ENCODE results near the gene ZNF273.
"Not testable (repeated sequence)": the region's sequence is repeated elsewhere in the genome, so short reads cannot be mapped to it uniquely, and the experiment has no call there.

The ZNF273 gene

DNA sequence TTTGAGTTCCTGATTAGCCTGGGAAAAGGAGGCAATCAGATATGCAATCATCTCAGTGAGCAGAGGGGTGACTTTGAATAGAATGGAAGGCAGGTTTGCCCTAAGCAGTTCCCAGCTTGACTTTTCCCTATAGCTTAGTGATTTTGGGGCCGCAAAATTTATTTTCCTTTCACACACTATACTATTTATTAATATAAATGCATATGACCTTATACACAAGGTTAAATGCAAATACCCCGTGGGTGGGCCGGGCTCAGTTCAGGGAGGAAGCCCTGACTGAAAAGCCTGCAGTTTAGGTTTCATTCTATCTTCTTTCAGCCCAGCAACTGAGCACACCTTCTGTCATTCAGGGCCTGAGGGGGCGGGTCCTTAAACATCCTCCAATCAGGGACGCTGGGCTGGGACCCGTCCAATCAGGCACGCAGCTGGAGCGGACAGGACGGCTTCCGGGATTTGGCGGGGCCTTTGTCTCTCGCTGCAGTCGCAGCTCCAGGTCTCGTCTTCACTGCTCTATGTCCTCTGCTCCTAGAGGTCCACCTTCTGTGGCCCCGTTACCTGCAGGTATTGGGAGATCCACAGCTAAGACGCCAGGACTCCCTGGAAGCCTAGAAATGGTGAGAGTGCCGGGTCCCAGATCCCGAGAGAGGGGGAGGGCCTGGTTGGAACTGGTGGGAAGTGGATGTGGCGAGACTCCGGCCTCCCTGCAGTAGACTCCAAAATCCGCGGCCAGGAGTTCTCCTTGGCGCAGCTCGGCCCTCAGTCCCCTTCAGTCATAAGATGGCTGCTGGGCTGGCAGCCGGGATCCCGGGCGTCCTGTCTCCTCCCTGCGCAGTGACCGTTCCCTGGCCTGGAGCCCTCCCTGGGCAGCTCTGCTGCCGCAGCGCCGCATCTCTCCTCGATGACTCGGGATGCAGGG lies at the start of gene ZNF273:
Gene ZNF273 (plus strand): TSS at position 468 of the 916 bp plus-strand sequence. CDS start 45 bp downstream, at position 513.
- DNase-seq, result peak; percentile 89 to 94

DNA sequence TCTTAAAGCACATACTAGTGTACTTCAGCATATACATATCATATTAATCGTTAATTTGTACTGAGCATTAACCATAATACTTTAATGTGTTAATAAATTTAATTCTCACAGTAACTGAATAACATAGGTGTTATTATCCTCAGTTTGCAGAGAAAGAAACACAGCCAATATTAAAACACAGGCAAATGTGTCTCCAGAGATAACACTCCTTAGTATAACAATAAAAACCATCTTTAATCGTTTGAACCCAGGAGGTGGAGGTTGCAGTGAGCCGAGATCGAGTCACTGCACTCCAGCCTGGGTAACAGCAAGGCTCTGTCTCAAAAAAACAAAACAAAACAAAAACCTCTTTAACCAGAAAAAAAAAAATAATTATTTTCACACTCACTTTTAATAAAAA lies 49.4 kb upstream of the ZNF273 start:
- DNase-seq, result no peak

DNA sequence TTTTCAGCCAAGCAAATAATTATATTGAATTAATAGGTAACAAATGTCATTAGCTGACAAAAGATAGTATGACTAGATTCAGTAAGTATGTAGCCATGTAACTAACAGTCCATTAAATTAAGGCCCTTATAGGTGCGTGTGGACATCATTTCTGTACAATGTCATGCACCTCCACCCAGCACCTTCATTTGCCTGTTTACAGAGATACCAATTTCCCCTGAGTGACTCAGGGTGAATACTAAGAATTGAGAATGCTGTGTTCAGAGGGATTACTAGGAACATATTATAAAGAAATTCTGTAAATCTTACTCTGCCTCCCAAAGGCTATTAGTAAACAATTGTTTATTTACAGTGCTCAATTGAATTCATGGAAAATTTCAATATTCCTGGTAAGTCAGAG lies 48.1 kb upstream of the ZNF273 start:
- no peak for DNase-seq

DNA sequence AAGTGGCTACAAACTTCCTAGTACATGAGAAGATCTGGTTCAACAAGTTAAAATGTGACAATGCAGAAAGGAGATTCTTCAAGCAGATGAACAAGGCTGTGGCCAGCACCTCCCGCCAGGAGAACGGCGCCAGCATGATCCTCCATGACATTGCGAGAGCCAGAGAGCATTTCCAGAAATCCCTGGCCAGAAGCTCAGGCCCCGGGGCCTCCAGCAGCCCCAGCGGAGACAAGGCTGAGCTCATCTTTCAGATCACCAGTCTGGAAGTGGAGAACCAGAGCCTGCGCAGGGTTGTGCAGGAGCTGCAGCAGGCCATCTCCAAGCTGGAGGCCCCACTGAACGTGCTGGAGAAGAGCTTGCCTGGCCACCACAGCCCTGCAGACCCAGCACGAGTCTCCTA lies 40.1 kb upstream of the ZNF273 start:
- no peak for DNase-seq

DNA sequence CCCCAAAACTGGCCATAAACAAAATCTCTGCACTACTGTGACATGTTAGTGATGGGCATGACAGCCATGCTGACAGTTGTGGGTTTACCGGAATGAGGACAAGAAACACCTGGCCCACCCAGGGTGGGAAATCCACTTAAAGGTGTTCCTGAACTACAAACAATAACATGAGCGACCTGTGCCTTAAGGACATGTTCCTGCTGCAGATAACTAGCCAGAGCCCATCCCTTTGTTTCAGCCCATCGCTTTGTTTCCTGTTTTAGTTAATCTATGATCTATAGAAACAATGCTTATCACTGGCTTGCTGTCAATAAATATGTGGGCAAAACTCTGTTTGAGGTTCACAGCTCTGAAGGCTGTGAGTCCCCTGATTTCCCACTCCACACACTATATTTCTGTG lies 39.5 kb upstream of the ZNF273 start:
- not testable (repeated sequence) for DNase-seq

DNA sequence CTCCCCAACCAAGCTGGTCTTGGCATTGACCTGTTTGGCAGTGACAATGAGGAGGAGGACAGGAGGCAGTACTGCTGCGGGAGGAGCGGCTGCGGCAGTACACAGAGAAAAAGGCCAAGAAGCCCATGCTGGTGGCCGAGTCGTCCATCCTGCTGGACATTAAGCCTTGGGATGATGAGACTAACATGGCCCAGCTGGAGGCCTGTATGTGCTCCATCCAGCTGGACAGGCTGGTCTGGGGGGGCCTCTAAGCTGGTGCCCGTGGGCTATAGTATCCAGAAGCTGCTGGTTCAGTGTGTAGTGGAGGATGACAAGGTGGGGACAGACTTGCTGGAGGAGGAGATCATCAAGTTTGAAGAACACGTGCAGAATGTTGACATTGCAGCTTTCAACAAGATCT lies 39.1 kb upstream of the ZNF273 start:
- DNase-seq, result no peak

DNA sequence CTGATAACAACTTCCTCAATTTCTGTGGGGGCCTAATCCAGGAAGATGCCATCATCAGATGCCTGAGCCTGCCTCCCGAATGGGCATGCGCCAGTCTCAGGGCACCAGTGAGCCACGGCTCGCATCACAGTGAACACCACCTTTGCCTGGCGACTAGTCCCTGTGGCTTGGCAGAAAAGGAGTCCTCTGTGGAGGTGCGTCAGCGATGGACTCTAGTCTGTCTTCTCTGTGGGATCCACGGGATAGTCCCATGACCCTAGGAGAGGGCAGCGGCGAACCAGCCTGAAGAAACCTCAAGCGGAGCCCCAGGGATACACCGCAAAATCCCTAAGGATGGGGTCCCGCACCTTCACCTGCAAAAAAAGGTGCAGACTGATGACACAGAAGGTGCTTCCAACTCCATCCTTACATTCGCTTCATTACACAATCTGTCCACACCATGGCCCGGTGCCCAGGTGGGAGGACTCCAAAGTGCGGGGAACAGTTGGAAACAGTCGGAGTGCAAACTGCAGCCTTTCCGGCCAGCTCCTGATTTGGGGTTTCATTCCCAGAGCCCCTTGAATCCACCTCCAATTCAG lies 35.1 kb upstream of the ZNF273 start:
- no peak for DNase-seq

DNA sequence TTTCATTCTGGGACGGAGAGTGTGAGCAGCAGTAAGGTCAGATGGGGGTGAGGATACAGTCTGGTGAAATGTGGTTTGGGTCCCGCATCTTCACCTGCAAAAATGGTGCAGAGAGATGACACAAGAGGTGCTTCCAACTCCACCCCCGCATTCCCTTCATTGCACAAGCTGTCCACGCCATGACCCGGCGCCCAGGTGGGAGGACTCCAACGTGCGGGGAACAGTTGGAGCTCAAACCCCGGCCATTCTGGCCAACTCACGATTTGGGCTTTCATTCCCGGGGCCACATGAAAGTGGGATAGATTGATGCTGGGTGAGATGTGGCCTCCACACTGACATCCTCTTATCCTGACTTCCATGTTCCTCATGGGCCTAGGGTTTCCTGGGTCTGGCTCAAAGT lies 34.6 kb upstream of the ZNF273 start:
- DNase-seq, result no peak

DNA sequence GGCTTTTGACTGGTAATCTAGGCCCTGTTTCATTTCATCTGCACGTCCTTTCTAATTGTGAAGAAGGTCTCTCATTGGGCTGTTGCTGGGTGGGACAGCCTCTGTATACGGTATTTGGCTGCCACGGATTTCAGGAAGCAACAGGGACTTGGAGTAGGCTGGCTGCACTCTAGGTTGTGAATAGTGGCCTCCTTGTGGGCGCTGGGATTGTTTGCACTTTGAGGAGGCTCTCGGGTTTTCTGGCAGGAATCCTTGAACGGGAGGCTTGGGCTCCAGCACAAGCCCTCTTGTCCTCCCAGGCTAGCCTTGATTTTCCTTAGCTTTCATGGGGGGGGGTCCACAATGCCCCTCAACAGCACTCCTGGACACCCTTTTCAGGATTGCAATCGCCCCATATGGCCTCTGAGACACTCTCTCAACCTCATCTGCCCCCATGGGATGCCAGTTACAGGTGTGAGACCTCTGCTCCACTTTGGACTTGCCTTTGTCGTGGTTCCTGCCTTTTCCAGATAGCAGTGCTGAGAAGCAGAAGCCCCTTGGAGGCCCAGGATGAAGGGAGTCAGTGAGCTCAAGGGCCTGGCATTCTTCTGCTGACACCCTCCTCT lies 33.9 kb upstream of the ZNF273 start:
- DNase-seq, result no peak

DNA sequence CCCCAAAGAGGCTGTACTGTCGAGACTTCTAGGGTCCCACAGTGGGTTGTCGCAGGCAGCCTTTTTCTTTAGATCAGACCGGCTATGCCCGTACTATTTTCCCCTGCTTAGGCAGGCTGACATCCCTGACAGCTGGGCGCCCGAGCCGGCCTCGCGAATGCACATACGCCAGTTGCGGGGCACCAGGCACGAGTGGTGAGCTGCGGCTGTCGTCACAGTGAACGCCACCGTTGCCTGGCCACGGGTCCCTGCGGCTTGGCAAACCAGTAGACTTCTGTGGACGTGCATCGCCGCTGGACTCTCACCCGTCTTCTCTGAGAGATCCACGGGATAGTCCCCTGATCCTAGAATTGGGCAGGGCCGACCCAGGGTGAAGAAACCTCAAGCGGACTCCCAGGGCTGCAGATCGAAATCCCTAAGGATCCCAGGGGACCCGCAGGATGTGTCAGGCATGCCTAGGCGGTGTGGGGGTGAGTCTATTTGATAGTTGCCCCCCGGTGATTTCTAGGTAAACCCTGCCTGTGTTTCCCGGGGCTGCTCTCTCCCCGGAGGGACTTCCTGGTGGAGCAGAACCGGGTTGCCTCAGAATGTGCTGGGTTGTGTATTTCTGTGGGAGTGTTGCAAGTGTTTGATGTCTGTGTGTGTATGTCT lies 33.0 kb upstream of the ZNF273 start:
- no peak for DNase-seq

DNA sequence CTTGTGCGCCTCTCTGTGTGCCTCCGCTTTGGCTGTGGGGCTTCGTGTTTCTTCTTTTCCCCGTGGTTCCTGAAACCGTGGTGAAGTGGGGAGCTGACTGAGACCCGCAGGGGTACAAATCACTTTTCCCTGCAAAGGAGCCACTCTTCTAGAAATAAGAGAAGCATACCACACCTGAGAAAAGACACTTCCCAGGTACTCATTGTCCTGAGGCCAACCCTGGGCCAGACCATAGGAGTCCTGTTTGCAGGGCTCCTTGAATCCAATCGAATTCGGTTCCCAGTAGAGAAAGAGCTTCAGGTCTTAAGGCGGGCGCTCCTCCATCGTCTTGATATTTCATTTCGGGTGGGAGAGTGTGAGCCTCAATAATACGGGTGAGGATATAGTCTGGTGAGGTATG lies 32.4 kb upstream of the ZNF273 start:
- no peak for DNase-seq

DNA sequence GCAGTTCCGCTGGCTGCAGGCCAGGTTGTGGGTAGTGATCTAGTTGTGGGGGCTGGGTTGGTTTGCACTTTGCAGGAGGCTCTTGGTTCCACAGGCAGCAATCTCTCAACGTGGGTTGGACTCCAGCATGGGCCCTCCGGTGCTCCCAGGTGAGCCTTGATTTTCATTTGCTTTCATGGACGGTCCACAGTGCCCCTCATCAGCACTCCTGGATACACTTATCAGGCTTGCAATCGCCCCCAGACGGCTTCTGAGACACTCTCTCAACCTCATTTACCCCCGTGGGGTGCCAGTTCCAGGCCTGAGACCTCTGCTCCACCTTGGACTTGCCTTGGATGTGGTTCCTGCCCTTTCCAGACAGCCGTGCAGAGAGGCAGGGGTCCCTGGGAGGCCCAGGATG lies 31.3 kb upstream of the ZNF273 start:
- no peak for DNase-seq

DNA sequence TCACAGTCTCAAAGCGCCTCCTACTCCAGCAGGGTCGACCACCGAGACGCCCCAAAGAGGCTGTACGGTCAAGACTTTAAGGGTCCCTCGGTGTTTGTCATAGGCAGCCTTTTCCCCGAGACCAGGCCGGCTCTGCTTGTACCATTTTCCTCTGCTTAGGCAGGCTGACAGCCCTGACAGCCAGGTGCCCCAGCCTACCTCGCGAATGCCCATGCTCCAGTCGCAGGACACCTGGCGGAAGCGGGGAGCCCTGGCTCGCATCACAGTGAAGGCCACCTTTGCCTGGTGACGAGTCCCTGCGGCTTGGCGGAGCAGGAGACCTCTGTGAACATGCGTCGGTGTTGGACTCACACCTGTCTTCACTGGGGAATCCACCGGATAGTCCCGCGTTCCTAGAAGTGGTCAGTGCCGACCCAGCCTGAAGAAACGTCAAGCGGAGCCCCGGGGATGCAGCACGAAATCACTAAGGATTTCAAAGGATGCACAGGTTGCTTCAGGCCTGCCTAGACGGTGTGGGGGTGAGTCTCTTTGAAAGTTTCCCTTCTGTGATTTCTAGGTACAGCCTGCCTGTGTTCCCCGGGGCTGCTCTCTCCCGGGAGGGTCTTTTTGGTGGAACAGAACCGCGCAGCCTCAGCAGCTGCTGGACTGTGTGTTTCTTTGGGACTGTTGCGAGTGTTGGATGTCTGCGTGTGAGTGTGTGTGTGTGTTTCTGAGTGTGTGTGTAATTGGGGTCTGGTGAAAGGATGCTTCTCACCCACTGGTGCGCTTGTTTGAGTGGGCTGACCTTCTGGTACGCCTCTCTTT lies 30.5 kb upstream of the ZNF273 start:
- no peak for DNase-seq

DNA sequence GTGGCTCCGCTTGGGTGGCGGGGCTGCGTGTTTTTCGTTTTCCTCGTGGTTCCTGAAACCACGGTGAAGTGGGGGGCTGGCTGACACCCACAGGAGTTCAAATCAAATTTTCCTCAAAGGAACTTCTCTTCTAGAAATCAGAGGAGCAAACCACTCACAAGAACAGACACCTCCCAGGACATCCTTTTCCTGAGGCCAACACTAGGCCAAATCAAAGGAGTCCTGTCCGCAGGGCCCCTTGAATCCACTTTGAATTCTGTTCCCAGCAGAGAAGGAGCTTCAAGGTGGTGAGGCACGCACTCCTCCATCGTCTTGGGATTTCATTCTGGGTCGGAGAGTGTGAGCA lies 29.9 kb upstream of the ZNF273 start:
- DNase-seq, result no peak

DNA sequence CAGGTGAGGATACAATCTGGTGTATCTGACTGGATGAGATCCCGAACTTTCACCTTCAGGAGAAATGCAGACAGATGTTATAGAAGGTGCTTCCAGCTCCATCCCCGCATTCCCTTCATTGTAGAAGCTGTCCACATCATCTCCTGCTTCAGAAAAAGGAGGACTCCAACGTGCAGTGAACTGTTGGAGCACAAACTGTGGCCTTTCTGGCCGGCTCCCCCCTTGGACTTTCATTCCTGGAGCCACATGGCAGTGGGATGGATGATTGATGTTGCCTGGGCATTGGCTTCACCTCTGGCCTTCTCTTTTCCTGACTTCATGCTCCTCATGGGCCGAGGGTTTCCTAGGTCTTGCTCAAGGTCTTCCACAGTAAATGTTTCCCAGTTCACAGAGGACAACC lies 29.6 kb upstream of the ZNF273 start:
- no peak for DNase-seq

DNA sequence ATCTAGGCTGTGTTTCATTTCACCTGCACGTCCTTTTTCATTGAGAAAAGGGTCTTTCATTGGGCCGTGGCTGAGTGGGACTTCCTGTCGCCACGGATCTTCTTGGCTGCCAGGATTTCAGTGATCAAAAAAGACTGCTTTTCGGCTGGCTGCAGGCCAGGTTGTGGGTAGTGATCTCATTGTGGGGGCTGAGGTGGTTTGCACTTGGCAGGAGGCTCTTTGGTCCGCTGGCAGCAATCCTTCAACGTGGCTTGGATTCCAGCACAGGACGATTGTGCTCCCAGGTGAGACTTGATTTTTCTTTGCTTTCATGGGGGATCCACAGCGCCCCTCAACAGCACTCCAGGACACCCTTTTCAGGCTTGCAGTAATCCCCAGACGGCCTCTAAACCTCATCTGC lies 29.0 kb upstream of the ZNF273 start:
- no peak for DNase-seq

DNA sequence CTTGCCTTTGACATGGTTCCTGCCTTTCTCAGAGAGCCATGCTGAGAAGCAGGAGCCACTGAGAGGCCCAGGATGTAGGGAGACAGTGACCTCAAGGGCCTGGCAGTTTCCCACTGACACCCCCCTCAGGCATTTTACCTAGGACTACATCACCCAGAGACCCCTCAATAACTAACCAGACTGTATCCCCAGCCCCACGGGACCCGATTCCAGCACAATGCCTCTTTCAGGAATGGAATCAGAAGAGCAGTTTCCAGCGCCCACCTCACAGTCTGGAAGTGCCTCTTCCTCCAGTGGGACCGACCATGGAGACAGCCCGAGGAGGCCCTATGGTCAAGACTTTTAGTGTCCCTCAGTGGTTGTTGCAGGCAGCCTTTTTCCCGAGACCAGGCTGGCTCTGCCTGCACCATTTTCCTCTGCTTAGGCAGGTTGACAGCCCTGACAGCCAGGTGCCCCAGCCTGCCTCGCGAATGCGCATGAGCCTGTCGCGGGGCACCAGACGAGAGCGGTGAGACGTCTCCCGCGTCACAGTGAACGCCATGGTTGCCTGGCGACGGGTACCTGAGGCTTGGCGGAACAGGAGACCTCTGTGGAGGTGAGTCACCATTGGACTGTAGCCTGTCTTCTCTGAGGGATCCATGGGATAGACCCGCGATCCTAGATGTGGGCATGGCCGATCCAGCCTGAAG lies 28.4 kb upstream of the ZNF273 start:
- no peak for DNase-seq

DNA sequence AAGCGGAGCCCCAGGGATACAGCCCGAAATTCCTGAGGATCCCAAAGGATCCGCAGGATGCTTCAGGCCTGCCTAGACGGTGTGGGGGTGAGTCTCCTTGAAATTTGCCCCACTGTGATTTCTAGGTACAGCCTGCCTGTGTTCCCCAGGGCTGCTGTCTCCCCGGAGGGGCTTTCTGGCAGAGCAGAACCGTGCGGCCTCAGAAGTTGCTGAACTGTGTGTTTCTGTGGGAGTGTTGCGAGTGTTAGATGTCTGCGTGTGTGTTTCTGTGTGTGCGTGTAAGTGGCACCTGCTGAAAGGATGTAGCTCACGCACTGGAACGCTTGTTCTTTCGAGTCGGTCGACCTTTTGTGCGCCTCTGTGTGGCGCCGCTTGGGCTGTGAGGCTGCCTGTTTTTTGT lies 27.8 kb upstream of the ZNF273 start:
- no peak for DNase-seq

DNA sequence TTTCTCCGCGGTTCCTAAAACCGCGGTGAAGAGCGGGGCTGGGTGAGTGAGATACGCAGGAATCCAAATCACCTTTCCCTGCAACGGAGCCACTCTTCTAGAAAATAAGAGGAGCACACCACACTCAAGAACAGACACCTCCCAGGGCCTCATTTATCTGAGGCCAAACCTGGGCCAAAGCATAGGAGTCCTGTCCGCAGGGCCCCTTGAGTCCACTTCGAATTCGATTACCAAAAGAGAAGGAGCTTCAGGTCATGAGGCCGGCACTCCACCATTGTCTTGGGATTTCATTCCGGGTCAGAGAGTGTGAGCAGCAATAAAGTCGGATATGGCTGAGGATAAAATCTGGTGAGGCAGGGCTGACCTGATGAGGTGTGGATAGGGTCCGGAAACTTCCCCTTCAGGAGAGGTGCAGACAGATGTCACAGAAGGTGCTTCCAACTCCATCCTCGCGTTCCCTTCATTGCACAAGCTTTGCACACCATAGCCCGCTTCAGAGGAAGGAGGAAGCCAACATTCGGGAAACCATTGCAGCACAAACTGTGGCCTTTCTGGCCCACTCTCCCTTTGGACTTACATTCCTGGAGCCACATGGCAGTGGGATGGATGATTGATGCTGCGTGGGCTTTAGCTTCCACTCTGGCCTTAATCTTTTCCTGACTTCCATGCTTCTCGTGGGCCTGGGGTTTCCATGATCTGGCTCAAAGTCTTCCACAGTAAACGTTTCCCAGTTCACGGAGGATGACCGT lies 27.2 kb upstream of the ZNF273 start:
- DNase-seq, result no peak

DNA sequence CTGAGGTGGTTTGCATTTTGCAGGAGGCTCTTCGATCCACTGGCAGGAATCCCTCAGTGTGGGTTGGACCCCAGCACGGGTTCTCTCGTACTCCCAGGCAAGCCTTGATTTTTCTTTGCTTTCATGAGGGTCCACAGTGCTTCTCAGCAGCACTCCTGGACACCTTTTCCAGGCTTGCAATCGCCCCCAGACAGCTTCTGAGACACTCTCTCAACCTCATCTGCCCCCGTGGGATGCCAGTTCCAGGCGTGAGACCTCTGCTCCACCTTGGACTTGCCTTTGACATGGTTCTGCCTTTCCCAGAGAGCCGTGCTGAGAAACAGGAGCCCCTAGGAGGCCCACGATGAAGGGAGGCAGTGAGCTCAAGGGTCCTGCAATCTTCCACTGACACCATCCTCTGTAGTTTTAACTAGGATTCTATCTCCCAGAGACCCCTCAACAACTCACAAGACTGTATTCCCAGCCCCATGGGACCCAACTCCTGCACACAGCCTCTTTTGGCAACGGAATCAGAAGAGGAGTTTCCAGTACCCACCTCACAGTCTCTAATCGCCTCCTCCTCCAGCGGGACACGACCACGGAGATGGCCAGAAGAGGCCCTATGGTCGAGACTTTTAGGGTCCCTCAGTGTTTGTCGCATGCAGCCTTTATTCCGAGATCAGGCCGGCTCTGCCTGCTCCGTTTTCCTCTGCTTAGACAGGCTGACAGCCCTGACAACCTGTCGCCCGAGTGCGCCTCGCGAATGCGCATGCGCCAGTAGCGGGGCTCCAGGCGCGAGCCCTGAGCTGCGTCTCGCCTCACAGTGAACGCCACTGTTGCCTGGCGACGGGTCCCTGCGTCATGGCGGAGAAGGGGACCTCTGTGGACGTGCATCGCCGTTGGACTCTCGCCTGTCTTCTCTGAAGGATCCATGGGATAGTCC lies 26.0 kb upstream of the ZNF273 start:
- DNase-seq, result peak; percentile 39 to 62
